HG02759 (cell line): ENCODE data around the gene MSH6.

Source experiments
- ATAC-seq: cut with Tn5 transposase; IDR thresholded peaks from one replicate; pipeline ENCODE4 v1.9.1; 2021; ENCODE audit warnings: mild to moderate bottlenecking, moderate library complexity; ENCODE audit not compliant: unreplicated experiment

The MSH6 gene

DNA sequence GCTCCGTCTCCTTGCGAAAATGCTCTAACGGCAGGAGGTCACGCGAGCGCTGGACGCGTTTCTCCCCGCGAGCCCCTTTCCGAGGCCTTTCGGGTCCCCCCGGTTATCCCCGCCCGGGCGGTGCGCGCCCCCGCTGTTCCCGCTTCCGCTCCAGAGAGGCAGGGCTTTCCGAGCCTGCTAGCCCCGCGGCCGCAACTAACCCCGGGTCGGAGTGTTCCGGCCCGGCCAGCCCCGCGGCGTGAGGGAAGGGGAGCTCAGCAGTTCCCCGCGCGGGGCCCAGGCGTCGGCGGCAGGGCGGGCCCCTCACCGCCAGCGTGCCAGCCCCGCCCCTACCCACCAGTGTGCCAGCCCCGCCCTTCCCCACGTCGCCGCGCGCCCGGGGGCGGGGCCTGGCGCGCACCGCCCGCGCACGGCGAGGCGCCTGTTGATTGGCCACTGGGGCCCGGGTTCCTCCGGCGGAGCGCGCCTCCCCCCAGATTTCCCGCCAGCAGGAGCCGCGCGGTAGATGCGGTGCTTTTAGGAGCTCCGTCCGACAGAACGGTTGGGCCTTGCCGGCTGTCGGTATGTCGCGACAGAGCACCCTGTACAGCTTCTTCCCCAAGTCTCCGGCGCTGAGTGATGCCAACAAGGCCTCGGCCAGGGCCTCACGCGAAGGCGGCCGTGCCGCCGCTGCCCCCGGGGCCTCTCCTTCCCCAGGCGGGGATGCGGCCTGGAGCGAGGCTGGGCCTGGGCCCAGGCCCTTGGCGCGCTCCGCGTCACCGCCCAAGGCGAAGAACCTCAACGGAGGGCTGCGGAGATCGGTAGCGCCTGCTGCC lies at the start of gene MSH6:
Gene MSH6, plus strand, starts transcription at position 475 of the 815 bp plus-strand sequence. Its CDS starts 89 bp downstream, at position 564.
- peak; percentile 88 for ATAC-seq

DNA sequence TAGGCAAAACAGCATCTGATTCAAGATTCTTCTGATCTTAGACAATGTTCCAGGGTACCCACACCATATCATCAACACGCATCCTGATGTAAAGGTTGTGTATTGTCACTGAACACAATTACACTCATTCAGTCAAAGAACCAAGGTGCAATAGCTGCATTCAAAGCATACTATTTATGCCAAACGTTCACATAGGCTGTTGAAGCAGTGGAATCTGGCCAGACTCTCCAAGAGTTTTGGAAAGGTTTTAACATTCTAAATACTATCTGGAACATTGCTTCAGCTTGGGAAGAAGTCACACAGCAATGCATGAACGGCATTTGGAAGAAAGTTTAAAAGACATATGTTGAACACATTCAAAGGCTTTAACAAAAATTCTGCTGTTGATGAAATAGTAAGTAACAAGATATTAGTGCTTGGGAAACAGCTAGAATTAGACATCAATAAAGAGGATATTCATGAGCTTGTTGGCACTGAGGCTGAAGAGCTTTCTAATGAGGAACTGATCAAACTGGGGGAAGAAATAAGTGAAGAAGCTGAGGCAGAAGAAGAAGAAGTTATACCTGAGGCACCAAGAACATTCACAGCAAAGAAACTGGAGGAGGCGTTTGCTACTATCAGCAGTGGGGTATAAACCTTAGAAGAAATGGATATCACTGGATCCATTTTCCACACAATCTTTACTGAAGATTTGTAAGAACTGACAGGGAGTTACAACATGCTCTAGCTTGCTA lies 47.6 kb upstream of the MSH6 start:
- no peak for ATAC-seq

DNA sequence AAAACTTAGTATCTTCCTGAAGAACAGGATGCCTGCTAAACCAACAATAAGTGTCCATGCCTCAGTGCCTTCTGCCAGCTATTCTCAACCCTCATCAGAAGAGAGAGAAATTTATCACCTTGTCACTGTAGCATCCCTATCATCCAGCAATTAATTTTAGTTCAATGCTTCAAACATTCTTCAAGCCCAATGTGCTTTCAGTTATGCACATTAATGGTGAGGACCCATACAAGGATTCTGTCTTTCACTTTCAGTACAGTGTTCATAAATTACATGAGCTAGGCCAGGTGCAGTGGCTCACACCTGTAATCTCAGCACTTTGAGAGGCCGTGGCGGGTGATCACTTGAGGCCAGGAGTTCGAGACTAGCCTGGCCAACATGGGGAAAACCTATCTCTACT lies 47.0 kb upstream of the MSH6 start:
- ATAC-seq, result peak; percentile 39

DNA sequence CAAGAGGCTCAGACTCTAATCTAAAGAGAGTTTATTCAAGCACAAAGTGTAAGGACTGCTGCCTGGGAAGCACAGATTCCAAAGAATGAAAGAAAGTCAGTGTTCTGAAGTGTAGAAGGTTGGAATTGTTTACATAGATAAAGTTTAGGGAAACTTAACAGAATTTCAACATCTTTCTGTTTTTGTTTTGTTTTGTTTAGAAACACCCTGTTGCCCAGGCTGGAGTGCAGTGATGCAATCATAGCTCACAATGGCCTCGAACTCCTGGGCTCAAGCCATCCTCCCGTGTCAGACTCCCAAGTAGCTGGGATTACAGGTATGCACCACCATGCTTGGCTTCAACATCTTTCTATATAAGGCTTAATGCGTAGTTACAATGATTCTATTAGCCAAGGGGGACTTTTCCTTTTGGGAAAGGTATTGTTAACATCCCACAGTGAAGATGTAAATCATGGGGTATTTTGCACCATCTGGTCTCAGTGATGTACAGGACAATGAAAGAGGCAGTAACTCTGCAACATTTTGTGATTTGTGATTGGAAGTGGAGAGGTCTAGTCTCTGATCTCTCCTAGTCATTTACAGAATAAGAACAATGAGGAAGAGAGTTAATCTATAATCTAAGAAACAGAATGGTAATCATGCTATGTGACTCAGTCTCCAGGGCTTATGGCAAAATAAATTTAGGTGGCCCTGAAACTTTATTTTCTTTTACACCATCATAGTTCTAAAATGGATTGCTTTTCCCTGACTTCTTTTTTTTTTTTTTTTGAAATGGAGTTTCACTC lies 45.6 kb upstream of the MSH6 start:
- no peak for ATAC-seq

DNA sequence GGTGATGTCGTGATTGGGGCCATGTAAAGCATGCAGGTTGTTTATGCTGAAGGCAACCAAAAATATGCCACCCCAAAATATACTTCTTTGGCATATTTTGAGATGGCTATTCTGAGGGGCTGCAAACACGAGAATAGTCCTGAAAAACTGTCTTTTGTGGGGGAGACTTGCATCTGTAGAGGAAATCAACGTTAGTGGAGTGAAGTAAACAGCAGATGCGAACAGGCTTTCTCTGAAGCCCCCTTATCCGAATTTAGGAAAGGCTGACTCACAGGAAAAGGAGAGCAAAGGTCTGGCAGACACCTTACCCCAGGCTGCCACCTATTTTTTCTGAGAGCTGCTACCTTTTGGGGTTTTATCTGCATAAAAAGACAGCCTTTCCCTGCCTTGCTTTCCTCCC lies 44.6 kb upstream of the MSH6 start:
- ATAC-seq, result no peak

GRCh38 chr2:47741101-47741500 lies 41.8 kb upstream of the MSH6 start:
- ATAC-seq, result no peak

GRCh38 chr2:47741637-47742036 lies 41.3 kb upstream of the MSH6 start:
- no peak for ATAC-seq

DNA sequence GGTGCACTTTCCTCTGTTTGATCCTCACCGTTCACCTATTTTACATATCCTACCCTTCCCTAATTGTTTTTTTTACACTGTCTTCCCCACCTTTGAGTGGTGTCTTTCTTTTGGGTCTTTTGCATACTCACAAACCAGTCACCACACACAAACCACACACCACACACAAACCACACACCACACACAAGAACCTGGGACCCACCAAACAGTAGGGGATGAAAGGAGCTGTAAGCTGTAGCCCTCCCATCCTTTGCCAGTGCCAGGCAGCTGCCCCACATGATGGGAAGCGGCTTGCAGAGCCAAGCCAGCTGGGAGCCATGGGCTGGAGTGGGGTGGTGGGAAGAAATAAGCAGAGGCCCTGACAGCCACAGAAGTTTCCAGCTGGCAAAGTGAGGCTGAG lies 38.9 kb upstream of the MSH6 start:
- no peak for ATAC-seq

DNA sequence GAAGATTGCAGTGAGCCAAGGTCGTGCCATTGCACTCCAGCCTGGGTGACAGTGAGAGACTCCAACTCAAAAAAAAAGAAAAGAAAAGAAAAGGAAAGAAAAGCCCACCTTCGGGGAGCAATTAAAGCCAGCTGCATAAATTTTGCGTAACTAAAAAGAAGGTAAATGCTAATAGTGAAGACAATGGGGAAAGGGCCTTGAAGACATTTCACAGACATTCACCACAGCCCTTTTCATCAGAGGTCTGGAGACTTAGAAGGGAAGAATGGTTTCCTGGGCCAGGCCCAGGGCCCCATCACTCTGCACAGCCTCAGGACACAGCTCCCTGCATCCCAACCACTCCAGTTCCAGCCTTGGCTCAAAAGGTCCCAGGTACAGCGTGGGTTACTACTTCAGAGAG lies 35.1 kb upstream of the MSH6 start:
- ATAC-seq, result no peak

DNA sequence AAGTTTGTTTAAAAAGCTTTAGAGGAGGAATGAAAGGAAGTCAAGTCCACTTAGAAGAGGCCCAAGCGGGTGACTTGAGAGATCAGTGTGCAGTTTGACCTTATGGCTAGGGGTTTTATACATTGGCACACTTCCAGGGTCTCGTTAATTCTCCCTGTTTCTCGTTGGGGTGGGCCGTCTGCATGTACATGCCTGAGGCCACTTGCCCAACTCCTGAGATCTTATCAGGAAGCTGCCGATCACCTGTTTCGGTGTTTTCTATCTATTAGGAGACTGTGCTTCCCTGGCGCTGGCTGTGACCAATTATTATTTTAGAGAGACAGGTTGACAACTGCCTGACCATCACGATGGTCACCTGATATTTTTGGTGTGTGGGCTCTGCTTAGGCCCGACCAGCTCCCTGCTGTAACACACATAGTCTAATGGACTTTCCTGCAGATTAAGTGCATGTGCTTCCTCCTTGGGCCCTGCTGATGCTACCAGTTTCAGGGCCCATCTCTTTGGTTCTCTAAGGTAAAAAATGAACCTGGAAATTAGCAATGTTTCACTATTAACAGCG lies 31.0 kb upstream of the MSH6 start:
- ATAC-seq, result no peak

DNA sequence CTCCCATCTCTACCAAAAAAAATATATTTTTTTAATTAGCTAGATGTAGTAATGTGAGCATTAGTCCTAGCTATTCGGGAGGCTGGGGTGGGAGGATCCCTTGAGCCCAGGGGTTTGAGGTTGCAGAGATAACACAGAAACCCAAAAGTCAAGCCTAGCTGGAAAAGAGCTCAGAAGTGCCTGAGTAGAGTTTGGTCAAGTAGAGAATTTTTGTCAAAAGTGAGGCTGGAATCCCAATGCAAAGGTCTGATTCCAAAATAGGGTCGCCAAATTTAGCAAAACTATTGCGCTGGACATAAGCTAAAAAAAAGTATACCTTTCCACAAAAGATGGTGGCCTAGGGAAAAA lies 15.5 kb upstream of the MSH6 start:
- no peak for ATAC-seq

GRCh38 chr2:47767880-47768609 lies 14.9 kb upstream of the MSH6 start:
- peak; percentile 71 for ATAC-seq

DNA sequence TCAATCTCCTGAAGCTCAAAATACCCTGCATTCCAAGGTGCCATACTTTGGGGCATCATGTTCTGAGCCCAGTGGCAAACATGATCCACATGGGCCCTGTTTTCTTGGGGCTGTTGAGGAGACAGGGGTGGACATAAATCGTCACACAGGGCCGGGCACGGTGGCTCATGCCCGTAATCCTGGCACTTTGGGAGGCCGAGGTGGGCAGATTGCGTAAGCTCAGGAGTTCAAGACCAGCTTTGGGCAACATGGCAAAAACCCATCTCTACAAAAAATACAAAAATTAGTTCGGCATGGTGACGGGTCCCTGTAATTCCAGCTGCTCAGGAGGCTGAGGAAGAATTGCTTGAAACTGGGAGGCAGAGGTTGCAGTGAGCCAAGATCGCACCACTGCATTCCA lies 13.6 kb upstream of the MSH6 start:
- ATAC-seq, result no peak

DNA sequence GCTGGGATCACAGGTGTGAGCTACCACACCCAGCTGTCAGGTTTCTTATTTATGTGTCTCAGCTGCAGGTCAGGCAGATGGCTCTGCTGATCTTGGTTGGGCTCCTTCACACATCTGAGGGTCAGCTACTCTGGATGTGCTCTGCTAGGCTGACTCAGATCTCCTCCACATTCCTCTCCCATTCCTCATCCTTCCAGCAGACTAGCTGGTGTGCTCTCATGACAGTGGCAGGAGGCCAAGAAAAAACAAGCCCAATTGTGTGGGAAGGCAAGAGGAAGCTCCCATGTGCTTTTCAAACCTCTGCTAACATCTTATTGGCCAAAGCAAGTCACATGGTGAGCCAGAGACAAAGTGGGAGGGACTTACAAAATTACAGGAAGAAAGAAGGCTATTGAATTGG lies 11.7 kb upstream of the MSH6 start:
- no peak for ATAC-seq

DNA sequence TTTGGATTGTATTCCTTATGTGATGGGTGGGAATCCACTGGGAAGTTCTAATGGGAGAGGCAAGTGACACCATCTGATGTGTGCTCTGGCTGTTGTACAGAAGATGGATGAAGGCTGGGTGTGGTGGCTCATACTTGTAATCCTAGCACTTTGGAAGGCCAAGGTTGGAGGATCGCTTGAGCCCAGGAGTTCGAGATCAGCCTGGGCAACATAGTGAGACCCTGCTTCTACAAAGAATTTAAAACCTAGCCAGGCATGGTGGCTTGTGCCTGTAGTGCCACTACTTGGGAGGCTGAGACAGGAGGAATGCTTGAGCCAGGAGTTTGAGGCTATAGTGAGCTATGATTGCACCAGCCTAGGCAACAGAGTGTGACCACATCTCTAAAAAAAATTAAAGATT lies 10.6 kb upstream of the MSH6 start:
- ATAC-seq, result no peak

DNA sequence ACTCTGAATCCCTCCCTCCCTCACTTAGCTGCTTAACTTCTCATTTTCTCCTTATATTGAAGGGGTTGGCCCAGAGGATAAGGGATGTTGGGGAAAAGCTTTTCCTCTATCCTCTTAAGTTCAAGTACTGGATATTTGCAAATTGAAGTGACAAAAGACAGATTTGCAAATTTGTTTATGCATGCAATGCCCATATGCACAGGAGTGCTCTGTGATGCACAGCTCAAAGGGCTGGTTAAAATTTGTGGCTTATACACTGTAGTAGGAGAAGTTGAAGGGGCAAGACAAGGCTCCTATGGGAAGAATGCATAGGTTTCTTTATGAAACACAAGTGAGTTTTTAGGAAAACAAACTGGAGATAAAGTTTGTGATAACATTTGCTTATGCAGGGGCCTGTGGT lies 8.4 kb upstream of the MSH6 start:
- no peak for ATAC-seq

- ATAC-seq, result no peak
Measured at GRCh38 chr2:47777277-47777937, 5.5 kb upstream of the MSH6 start.

DNA sequence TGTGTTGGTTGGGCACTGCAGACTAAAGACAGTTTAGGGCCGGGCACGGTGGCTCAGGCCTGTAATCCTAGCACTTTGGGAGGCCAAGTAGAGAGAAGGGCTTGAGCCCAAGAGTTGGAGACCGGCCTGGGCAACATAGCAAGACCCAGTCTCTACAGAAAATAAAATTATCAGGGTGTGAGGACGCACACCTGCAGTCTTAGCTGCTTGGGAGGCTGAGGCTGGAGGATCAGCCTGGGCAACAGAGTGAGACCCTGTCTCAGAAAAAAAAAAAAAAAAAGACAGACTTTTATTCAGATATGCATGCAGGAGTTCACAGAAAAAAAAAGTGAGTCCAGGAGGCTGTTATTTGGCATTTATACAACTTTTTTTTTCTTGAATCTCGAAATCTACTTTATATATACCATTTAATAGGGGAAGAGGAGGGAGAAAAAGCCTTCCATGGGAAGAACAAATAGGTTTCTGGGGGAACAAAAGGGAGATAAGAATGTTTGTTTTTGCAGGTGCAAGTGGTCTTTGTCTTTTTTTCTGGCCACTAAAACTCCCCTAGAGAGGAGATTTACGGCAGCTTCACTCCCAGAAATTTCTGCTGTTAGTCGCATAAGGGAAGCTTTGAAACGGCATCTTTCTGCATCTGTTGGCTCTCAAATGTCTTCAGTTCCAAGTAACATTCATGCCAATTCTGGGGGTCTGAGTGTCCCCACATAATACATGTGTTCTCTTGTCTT lies 4.1 kb upstream of the MSH6 start:
- no peak for ATAC-seq

DNA sequence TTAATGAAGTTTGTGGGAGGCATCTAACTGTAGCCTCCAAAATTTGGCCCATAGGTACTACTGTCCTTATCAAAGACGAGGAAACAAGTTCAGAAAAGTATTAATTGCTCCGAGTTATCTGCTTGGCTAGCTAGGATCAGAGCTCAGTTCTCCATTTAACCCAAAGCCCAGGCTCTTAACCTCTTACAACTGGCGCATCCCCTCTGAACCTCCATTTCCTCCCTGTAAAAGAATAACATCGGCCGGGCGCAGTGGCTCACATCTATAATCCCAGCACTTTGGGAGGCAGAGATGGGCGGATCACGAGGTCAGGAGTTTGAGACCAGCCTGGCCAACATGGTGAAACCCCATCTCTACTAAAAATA lies 3.5 kb upstream of the MSH6 start:
- no peak for ATAC-seq

- no peak for ATAC-seq
Measured at GRCh38 chr2:47782381-47782670, 619 bp upstream of the MSH6 start.
